NCI-H1694 (cell line): ENCODE results near the gene FADS6.
"Not testable (repeated sequence)": the region's sequence is repeated elsewhere in the genome, so short reads cannot be mapped to it uniquely, and the experiment has no call there.

Source experiments
- DNase-seq: peaks from one replicate; lab custom pipeline; 2025; lab: John Stamatoyannopoulos, UW

FADS6 gene

DNA sequence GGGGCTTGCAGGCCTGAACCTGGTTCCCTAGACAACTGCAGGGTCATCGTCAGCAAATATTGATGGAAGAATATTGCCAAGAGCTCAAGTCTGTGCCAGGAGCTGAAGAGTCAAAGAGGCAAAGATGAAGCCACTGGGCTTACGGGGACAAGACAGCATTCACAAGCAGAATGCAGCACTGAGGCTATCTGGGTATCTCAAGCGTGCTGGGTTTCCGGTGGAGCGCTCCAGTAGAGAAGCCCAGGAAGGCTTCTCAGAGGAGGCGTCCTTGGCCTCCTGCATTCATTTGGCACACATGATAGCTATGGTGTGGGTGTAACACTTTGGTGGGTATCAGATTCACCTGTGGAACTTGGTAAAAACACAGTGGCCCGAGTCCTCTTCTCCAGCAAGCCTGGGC is 2.9 kb downstream of the FADS6 start:
- no peak for DNase-seq

DNA sequence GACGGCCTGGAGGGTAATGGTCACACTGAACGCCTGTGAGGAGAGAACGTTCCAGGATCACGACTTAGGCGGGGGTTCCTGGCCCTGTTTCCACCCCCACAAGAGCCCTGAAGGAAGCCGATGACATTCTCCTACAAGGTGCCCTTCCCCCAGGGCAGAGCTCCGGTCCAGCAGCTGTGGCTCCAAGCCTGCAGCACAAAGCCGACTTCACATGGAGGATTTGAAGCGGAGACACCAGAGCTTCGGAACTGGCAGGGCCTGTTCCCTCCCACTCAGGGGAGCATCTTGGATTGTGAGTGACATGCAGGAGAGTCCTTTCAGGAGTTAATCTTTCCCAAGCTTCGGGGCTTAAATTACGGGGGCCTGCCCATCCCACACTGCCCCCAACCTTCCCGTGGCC is 5.0 kb downstream of the FADS6 start:
- DNase-seq = no peak

DNA sequence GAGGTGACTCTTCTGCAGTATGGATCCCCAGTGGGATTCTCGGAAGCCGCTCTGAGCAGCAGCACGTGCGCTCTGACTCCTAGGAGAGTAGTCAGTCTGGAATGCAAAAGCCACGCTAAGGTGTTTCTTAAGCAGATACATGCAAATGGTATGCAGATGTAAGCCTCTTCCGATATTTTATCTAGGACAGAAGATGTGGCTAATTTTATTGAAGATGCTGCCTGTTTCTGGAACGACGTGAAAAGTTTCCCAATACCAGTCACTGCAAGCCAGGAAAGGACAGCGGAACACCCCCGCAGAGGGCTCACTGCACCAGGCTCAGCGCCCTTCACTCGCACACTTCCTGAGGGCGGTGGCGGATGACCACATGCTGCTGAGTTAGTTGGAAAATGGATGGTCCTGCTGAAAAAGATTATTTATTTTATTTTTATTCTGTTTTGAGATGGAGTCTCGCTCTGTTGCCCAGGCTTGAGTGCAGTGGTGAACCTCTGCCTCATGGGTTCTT is 10.1 kb downstream of the FADS6 start:
- no peak for DNase-seq

DNA sequence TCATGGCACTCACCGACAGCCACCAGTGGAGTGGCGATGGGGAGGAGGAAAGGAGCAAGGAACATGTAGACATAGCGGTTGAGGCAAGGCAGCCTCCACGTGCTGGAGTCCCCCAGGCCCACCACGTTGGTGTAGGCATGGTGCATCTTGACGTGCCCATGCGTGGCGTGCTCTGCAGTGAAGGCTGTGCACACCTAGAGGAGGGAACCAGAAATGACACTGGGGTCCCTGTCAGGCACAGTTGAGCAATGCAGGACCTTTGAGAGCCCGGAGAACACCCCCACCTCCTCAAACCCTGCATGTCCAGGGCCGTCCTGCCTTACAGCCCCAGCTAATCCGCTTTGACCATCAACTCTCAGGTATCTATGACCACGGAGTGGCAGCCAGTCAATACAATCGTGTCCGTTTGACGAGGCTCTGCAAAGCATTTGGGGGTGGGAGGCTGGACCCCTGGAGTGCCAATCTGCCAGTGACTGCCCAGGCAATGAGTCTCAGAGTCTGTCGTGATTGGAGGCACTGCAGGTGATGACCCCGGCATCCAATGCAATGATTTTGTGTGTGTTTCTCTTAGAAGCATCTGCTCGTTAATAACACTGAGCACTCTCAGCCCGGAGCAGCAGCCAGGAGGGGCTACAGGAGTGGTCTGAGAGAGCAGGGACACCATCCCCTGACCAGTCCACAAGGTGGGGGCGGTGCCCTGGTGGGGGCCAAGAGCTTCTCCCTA is 10.8 kb downstream of the FADS6 start:
- DNase-seq = no peak

DNA sequence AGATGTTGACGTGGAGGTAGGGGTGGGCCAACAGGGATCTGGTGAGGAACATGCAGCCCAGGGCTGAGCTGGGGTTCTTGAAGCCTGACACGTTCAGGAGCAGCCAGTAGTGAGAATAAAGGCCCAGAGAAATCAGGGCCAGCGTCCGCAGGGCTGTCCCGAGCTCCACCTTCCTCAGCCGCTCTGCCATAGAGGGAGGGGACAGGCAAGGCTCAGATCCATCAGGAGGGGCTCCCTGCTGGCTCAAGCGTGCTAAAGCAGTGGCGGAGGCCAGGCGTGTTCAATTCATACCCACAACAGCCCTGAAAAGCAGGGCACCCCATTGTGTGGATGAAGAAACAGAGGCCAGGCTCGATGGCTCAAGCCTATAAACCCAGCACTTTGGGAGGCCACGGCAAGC is 12.4 kb downstream of the FADS6 start:
- DNase-seq = no peak

DNA sequence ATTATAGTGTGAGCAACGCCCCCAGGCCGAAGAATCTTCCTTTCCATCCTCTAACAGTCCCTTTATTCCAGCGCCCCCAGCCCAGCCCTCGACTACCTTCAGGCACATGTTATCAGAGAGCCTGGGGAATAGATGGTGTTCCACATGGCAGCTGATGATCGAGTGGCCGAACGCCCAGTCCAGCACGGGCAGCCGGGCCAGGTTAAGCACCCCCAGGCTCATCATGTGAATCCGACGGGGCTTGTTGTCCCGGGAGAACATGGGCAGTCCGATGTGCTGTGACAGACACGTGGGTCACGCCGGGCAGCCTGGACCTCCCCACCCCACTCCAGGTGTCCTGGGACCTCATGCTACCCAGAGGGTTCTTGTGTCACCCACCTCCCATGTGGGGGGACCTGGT is 14.1 kb downstream of the FADS6 start:
- DNase-seq = no peak

DNA sequence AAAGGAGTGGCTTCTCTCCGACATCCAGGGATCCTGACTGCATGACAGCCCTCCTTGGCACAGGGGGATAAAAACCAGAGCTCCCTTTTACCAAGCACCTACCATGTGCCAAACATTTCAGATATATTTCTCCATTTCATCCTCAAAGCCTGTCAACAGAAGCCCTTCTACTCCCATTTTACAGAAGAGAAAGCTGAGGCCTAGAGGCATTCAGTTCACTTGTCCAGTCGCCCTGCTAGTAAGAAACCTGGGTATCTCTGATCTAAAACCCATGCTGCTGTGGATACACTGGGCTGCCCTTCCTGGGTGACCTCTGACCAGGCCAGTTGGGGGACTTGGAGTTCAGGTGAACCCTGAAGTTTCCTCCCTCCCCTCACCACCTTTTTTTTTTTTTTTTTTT is 14.8 kb downstream of the FADS6 start:
- no peak for DNase-seq

DNA sequence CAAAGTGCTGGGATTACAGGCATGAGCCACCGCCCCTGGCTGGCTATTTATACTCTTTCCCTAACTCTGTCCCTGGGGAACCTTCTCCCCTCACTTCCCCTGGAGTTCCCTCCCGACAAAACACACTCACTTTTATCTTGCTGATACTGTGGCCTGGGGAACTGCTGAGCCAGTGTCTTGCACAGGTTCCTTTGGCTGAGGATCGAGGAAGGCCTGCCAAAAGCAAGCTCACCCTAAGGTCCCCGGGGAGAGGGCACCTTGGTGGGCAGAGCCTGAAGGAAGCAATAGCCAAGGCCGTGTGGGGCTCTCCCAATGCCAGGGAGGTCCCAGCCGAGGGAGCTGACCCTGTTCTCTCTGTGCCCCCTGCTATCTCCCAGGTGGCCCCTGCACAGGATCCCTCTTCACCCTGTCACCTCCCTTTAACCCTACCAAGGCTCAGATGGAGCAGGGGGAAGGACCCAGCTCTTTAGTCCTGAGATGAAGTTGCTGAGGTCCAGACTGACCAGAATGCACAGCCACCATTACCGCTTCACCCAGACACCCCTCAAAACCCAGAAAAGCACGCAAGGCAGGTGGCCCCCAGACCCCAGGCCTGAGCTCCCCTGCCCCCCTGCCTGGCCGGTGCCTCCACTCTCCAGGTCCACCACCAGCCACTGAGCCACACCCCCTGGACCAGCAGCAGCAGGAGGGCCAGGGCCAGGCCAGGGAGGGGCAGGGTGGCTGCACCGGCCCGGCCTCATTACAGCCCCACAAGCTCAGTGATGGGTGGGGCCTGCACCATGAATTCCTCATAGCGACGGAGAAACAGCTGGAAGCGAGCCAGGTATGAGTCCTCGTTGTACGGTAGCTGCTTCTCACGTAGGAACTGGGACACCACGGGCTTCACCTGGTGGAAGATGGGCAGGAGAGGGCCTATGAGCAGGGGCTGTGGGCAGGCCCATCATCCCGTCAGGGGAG is 15.6 kb downstream of the FADS6 start:
- no peak for DNase-seq

DNA sequence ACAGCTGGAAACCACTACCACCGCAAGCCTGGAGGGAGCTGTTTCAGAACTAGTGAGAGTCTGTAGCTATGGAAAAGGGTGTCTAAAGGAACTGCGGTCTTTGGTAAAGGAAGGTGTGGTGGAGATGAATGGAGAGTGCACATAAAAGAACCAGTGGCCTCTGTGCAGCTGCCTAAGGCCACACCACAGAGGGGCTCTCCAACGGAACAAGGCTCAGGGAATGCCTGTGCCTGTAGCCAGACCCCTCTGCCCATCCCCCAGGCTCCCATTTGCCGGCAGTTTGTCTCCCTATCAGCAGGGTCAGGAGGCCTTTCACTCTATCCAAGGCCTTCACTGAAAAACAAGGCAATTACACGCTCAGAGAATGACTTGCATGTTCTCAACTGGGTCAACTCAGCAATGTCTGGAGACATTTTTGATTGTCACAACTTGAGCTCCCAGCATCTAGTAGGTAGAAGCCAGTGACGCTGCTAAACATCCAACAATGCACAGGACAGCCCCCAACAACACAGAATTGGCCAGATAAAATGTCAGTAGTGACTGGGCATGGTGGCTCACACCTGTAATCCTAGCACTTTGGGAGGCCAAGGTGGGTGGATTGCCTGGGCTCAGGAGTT is 17.3 kb downstream of the FADS6 start:
- DNase-seq = no peak

DNA sequence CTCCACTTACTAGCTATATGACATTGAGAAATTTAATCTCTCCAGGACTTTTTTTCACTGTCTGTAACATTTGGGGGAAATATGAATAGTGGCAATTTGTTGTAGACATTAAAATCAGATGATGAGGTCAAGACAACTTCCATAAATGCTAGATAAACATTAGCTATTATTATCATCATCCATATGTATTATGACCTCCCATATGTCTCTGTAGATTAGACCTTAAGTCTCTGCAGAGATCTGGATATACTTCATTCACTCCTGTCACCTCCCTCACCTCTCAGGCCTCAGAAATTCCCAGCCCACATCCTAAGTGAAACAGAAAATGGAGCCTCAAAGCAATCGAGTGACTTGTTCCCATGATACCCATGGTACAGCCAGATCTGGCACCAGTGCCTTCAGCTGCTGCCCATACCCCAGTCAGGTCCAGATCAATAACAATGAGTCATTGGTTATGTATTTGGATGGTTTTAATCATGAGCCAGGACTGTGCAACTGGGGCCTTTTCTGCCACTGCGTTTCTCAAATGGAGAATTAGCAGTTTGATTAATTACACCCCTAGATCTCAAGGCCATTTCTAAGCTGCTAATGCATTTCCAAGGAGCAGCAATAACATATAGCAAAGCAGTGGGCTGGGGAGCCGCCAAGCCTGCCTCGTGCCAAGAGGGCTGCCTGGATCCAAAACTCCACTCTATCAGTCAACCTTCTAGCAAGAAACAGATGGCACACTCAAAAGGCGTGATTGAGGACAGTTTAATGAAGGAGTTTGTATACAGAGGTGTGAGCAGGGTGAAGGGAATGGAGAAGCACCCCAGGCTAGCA is 18.1 kb downstream of the FADS6 start:
- peak; percentile 57 for DNase-seq

DNA sequence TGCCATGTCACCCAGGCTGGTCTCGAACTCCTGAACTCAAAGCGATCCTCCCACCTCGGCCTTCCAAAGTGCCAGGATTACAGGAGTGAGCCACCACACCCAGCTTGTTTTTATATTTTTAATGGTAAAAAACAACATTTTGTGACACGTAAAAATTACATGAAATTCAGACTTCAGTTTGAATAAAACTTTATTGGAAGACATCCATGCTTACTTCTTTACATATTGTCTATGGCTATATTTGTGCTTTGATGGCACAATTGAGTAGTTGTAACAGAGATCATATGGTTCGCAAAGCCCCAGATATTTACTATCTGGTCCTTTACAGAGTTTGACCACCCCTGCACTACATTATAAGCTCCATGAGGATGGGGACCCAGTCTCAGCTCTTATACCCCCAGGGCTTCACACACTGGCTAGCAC is 18.8 kb downstream of the FADS6 start:
- no peak for DNase-seq

DNA sequence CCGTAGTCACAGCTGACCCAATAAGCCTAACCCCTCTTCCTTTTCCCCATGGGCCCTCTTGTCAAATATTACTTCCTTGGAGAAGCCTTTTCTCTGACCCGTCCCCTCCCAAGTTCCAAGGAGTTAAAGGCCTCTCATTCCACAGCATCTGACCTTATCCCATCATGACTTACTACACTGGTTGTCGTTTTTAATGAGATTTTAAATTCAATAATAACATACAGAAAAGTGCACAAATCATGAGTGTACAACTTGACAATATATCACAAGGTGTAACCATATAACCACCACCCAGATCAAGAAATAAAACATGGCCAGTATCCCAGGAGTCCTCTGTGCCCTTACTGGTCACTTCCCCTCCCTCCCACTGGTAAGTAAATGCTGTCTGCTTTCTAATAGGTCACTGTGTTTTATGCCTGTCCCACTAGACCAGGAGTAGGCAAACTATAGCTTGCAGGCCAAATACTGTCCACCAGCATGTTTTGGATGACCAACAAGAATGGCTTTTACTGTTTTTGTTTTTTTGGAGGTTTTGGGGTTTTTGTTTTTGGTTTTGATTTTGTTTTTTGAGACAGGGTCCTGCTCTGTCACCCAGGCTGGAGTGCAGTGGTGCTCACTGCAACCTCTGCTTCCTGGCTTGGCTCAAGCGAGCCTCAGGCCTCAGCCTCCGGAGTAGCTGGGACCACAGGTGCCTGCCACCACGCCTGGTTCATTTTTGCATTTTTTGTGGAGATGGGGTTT is 19.4 kb downstream of the FADS6 start:
- DNase-seq = no peak

DNA sequence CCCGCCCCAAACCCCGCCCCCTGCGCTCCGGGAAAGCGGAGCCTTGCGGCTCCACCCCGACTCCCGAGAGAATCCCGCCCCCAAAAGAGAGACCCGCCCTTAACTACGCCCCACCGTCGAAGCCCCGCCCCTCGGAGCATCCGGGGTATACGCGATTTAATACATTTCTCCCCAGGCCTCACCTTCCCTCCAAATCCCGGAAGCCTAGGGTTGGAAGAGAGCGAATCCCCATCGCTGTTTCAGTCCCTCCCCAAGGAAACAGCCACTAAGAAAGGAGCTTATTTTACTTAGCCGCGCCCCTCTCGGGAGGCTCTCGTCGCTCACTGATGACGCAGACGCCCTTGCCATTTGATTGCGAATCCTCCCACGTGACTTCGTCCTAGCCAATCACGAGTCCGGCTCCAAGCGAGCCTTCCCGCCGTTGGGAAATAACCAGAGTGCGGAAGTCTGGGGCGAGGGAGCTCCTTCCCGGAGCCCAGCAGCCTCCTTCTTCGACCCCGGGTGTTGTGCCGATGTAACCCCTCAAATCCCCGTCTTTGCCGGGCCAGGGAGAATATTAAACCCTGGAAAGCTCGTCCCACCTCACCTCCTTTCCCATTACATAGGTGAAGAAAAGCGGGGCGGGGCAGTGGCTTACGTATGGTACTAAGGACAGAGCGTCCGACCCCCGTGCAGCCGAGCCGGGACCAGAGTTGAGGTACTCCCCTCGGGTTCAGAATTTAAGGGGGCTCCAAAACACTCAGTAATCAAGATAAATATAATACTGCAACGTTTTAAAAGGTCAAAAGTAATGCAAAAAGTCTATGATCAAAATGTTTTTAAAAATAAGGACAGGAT is 20.2 kb downstream of the FADS6 start:
- peak; percentile 100 for DNase-seq

DNA sequence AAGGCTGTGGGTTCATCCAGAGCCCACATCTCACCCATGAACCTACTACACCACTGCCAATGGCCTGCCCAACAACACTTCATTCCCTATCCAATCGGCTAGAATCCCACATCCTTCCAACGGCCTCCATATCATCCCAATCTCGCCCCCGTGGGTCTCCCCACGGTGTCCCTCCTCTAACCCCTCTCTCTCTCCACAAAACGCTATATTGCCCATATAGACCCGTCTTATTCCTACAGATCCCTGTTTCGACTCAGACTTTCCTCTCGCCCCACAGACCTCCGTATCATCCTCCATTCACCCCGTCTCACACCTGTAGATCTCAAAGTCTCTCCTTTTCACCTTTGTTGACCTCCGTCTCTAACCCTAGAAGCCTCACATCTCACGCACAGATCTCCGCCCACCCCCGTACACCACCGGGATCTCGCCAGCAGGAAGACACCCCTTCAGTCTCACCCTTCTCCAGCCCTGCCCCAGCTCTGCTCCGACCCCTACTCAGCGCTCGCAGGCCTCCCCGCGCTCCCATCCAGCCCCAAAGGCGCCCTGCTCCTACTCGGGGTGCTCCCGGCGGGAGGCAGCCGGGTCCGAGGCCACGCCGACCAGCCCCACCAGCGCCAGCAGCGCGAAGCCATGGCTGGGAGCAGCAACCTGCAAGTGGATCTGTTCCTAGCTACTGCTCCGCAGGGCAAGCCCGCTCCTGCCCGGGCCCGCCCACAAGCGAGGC is 21.0 kb downstream of the FADS6 start, which contains the start of gene FDXR:
FDXR (minus strand) TSS at position 682 of the 724 bp plus-strand sequence; CDS start at position 632, 50 bp downstream.
- DNase-seq = no peak

DNA sequence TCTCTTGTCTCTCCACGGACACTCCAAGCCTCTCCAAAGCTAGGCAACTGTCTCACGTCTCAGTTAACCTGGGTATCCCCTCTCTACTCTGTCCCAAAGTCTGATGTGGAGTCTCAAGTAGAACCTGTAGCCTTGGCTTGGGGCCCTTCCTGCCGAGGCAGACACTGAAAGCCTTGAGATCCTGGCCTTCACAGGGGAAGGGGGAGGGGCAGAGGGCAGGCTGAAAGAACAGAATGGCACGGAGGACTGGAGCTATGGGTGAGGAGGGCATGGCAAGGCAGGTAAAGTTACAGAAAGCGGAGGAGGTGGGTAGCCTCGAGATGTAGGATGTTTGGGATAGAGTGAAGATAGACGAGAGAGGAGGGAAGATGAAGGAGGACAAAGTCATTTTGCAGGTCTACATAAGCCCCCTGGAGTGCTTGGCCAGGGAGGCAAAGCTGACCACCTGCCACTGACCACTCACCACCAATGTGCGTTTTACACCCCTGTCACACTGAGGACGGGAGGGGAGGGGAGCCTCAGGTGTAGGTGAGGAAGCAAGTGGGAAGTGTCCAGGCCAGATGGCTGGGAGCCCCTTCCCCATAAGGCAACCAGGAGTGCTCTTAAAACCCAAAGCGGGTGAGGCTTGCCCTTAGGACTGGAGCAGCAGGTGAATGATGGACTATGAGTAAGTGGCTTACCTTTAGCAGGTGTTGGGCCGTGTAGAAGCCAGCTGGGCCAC is 21.9 kb downstream of the FADS6 start:
- DNase-seq = no peak

DNA sequence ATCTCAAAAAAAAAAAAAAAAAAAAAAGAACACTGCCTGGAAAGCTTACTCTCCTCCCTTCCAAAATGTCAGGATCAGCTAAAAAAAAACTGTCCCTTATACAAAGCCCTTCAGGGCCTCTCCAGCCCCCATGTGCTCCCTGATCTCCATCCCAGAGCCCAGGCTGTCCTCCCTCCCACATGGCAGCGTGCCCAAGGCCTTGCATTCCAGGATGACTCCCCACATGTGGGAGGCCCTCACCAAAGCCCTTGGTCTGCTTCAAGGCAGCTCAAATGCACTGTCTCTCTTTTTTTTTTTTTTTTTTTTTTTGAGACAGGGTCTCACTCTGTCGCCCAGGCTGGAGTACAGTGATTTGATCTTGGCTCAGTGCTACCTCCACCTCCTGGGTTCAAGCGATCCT is 22.9 kb downstream of the FADS6 start:
- DNase-seq = no peak

DNA sequence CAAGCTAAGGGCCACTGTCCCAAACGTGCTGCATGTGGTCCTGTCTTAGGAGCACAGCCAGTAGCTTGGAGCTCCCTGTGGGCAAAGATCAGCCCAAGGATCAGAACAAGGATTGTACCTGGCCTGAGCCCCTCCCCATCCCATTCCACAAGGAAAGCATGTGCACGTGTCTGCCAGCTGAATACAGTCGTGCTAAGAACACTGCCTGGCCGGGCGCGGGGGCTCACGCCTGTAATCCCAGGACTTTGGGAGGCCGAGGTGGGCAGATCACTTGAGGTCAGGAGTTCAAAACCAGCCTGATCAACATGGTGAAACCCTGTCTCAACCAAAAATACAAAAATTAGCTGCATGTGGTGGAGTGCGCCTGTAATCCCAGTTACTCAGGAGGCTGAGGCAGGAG is 23.4 kb downstream of the FADS6 start:
- not testable (repeated sequence) for DNase-seq

DNA sequence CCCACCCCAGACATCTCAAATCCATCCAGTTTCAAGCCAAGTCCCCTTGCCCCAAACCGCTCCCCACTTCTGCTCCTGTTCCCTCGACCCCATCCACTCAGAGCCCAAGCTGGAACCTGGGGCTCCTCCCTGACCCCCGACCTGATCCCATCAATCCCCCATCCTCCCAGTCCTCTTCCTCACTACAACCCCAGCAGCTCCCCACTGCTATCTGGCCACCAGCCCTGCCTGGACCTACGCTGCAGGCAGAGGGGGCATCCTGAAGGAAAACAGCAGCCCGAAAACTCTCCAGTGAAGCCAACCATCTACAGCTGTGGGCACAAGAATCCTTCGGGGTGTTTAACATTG is 24.6 kb downstream of the FADS6 start:
- DNase-seq = no peak
